EH (cell line): ENCODE results near the gene PTH1R.

Experiments
- DNase-seq: peaks from one replicate; pipeline ENCODE4 v3.0.0-alpha.2; 2015; ENCODE audit warnings: low read depth

The PTH1R gene

GRCh38 chr3:46947981-46948791 lies 70.7 kb downstream of the PTH1R start:
- peak; percentile 48 for DNase-seq

DNA sequence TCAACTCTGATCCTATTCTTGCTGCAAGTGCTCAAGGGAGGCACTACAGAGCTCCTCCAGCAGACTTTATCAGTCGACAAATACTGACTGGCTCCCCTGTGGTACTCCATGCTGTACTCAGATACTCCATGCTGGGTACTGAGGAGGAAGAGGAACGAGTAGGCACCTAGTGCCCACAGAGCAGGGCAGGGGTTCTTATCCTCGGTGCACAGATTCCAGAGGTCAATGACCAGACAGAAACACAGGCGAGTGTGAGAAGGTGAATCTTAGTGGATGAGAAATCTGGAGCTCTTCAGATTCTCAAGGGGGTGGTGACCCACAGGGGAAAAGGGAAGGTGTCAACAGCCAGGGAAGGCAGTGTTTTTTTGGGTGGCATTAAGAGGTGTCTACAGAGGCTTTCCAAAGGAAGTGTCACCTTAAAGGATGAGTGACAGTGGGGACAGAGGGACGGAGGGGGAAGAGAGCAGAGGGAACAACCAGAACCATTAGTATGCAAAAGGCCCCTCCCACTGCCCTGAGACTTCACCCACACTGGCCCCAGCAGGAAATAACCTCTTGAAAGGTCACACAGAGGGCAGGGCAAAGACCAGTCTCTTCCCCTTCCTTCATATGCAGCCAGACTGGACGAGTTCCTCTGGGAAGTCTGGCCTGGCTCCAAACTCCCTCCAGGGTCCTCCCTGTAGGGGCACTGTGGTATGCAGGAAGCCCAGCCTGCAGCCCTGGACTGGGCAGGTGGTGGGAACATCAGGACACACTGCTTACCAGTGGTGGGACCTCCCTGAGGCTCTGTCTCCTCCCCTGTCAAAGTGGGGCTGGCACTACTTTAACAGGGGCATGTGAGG lies 71.5 kb downstream of the PTH1R start:
- DNase-seq, result peak; percentile 23

- DNase-seq, result no peak
Measured at GRCh38 chr3:46950177-46950576, 72.7 kb downstream of the PTH1R start.

GRCh38 chr3:46950650-46951241 lies 73.2 kb downstream of the PTH1R start:
- DNase-seq, result no peak

- DNase-seq, result no peak
Measured at GRCh38 chr3:46952813-46953212, 75.3 kb downstream of the PTH1R start.
